NCI-H446 (cell line): Measurements from ENCODE around the gene NSG1.
A peak's percentile ranks its signal among the peaks of the same experiment; 100 is the strongest.

ENCODE experiments used
- DNase-seq, 2 experiments: peaks; one replicate each; lab custom pipeline; 2025; lab: John Stamatoyannopoulos, UW

The NSG1 gene

GRCh38 chr4:4374388-4375098 lies 12.4 kb upstream of the NSG1 start:
- DNase-seq = no peak

- no peak for DNase-seq
Measured at GRCh38 chr4:4376074-4376473, 10.8 kb upstream of the NSG1 start.

- DNase-seq = no peak
Measured at GRCh38 chr4:4377191-4377590, 9.7 kb upstream of the NSG1 start.

GRCh38 chr4:4377732-4378460 lies 9.0 kb upstream of the NSG1 start:
- DNase-seq = no peak

GRCh38 chr4:4379540-4380087 lies 7.3 kb upstream of the NSG1 start:
- DNase-seq = no peak

GRCh38 chr4:4383085-4383484 lies 3.8 kb upstream of the NSG1 start:
- DNase-seq = no peak

- DNase-seq = no peak
Measured at GRCh38 chr4:4384837-4385236, 2.1 kb upstream of the NSG1 start.

GRCh38 chr4:4385729-4386295 lies 1.1 kb upstream of the NSG1 start:
- no peak for DNase-seq

GRCh38 chr4:4386296-4386735 lies 586 bp upstream of the NSG1 start:
- no peak for DNase-seq

GRCh38 chr4:4387531-4388310 lies 819 bp downstream of the NSG1 start:
- DNase-seq = no peak

- no peak for DNase-seq
Measured at GRCh38 chr4:4388311-4388790, 1.4 kb downstream of the NSG1 start.

- DNase-seq = no peak
Measured at GRCh38 chr4:4388836-4389575, 2.1 kb downstream of the NSG1 start.

GRCh38 chr4:4390046-4390445 lies 3.1 kb downstream of the NSG1 start:
- DNase-seq = no peak

- no peak for DNase-seq
Measured at GRCh38 chr4:4390515-4391240, 3.8 kb downstream of the NSG1 start.

- no peak for DNase-seq
Measured at GRCh38 chr4:4391866-4392265, 5.0 kb downstream of the NSG1 start.

GRCh38 chr4:4392501-4393183 lies 5.7 kb downstream of the NSG1 start:
- DNase-seq = no peak

GRCh38 chr4:4394644-4395043 lies 7.7 kb downstream of the NSG1 start:
- DNase-seq = peak in 1 of 2 experiments; percentile 6

- no peak for DNase-seq
Measured at GRCh38 chr4:4395371-4395770, 8.5 kb downstream of the NSG1 start.

GRCh38 chr4:4395849-4396627 lies 9.1 kb downstream of the NSG1 start:
- peak in 1 of 2 experiments; percentile 7 for DNase-seq
